IMR-90 (cell line): ENCODE results near the gene TUBB4A. TPM values are rescaled to one million over a fixed set of nuclear protein-coding genes. Genes with fewer than 3 reads are reported as not detected.

Source experiments
- ATAC-seq: fragments of 200-7000 bp; cut with Tn5 transposase; 2 replicates; pipeline ENCODE4 v1.9.1; 2020; ENCODE audit warnings: low read depth, mild to moderate bottlenecking, moderate library complexity
- BruUV-seq: library from RNA; stranded (reverse); fragments of 400-500 nt; replicated peaks from 2 replicates; lab custom pipeline; 2021; lab: Mats Ljungman, UMichigan
- CTCF ChIA-PET: fragments of 300-600 bp; formaldehyde crosslinking; extraction: SDS; loops from one replicate; lab custom pipeline; 2021; ENCODE audit warnings: antibody characterized with exemption; lab: Yijun Ruan, JAX
- POLR2A ChIA-PET: fragments of 300-600 bp; sonication (Branson Sonifier 250); formaldehyde crosslinking; loops from one replicate; lab custom pipeline; 2022; ENCODE audit warnings: antibody characterized with exemption; ENCODE audit not compliant: unreplicated experiment; lab: Charles Lee
- DNase-seq: peaks from one replicate; pipeline ENCODE4 v3.0.0; 2013
- H2AFZ ChIP-seq: replicated peaks from 2 replicates; pipeline ENCODE3; 2013; ENCODE audit warnings: low read length, mild to moderate bottlenecking; ENCODE audit not compliant: poor library complexity
- H2AK5ac ChIP-seq: 2 replicates; pipeline ENCODE4 v1.6.1; 2013; ENCODE audit warnings: low read depth, low read length, inconsistent platforms
- H2AK9ac ChIP-seq: replicated peaks from 2 replicates; pipeline ENCODE3; 2013; ENCODE audit warnings: mild to moderate bottlenecking, low read depth, low read length, moderate library complexity; ENCODE audit not compliant: poor library complexity
- H2BK120ac ChIP-seq: 2 replicates; pipeline ENCODE4 v1.6.1; 2013; ENCODE audit warnings: low read depth, low read length, inconsistent platforms
- H2BK15ac ChIP-seq: 3 replicates; pipeline ENCODE4 v1.6.1; 2013; ENCODE audit warnings: low read depth, low read length, inconsistent platforms
- H2BK20ac ChIP-seq: 2 replicates; pipeline ENCODE4 v1.6.1; 2013; ENCODE audit warnings: low read depth, mild to moderate bottlenecking, inconsistent platforms, low read length, moderate library complexity
- H2BK5ac ChIP-seq: 2 replicates; pipeline ENCODE4 v1.6.1; 2013; ENCODE audit warnings: mild to moderate bottlenecking, low read depth, low read length, inconsistent platforms; ENCODE audit not compliant: poor library complexity, severe bottlenecking
- H3K14ac ChIP-seq: replicated peaks from 2 replicates; pipeline ENCODE4 v1.6.1; 2013; ENCODE audit warnings: low read depth, low read length, inconsistent platforms
- H3K18ac ChIP-seq: 2 replicates; pipeline ENCODE4 v1.6.1; 2013; ENCODE audit warnings: low read depth, low read length, control low read depth
- H3K23ac ChIP-seq: 2 replicates; pipeline ENCODE4 v1.6.1; 2013; ENCODE audit warnings: low read depth, low read length, inconsistent platforms
- H3K27ac ChIP-seq: 2 replicates; pipeline ENCODE4 v1.5.1; 2013; ENCODE audit warnings: mild to moderate bottlenecking, control low read depth, low read length; ENCODE audit not compliant: insufficient read depth
- H3K27me3 ChIP-seq: 2 replicates; pipeline ENCODE4 v1.6.1; 2013; ENCODE audit warnings: low read length; ENCODE audit not compliant: control insufficient read depth, insufficient read depth
- H3K36me3 ChIP-seq: 2 replicates; pipeline ENCODE4 v1.6.1; 2013; ENCODE audit warnings: low read length, mixed read lengths; ENCODE audit not compliant: control insufficient read depth, insufficient read depth
- H3K4ac ChIP-seq: 2 replicates; pipeline ENCODE4 v1.6.1; 2013; ENCODE audit warnings: low read depth, low read length, inconsistent platforms
- H3K4me1 ChIP-seq: 2 replicates; pipeline ENCODE4 v1.6.1; 2013; ENCODE audit warnings: low read length, mixed read lengths; ENCODE audit not compliant: control insufficient read depth, insufficient read depth
- H3K4me2 ChIP-seq: 2 replicates; pipeline ENCODE4 v1.6.1; 2013; ENCODE audit warnings: low read depth, mild to moderate bottlenecking, control low read depth, low read length, moderate library complexity
- H3K4me3 ChIP-seq: 2 replicates; pipeline ENCODE4 v1.5.1; 2013; ENCODE audit warnings: low read depth, mild to moderate bottlenecking, control low read depth, low read length, moderate library complexity; ENCODE audit not compliant: insufficient read depth
- H3K56ac ChIP-seq: 2 replicates; pipeline ENCODE4 v1.6.1; 2013; ENCODE audit warnings: low read length, inconsistent platforms; ENCODE audit not compliant: insufficient read depth; ENCODE audit errors: extremely low read depth
- H3K79me1 ChIP-seq, 2 experiments: 2 replicates each; pipeline ENCODE4 v1.6.1; 2013; ENCODE audit warnings: low read length in 2 of 2, inconsistent platforms in 1 of 2, low read depth in 1 of 2
- H3K9ac ChIP-seq: 2 replicates; pipeline ENCODE4 v1.6.1; 2013; ENCODE audit warnings: low read depth, low read length, control low read depth
- H3K9me1 ChIP-seq: 2 replicates; pipeline ENCODE4 v1.6.1; 2013; ENCODE audit warnings: low read length, inconsistent platforms; ENCODE audit not compliant: insufficient read depth
- H3K9me3 ChIP-seq: 2 replicates; pipeline ENCODE4 v1.6.1; 2013; ENCODE audit warnings: low read length; ENCODE audit not compliant: control insufficient read depth, insufficient read depth
- H4K20me1 ChIP-seq: 2 replicates; pipeline ENCODE4 v1.6.1; 2013; ENCODE audit warnings: low read length, inconsistent platforms; ENCODE audit not compliant: insufficient read depth
- H4K5ac ChIP-seq: 2 replicates; pipeline ENCODE4 v1.6.1; 2013; ENCODE audit warnings: mild to moderate bottlenecking, low read depth, low read length, control low read depth
- H4K8ac ChIP-seq, 2 experiments: 2 replicates each; pipeline ENCODE4 v1.6.1; 2013; ENCODE audit warnings: low read depth in 2 of 2, low read length in 2 of 2, control low read depth in 1 of 2, inconsistent platforms in 1 of 2
- H4K91ac ChIP-seq: 2 replicates; pipeline ENCODE4 v1.6.1; 2013; ENCODE audit warnings: low read depth, low read length, inconsistent platforms; ENCODE audit not compliant: insufficient read depth
- BHLHE40 ChIP-seq: fragments of 150-350 bp; IDR thresholded peaks from 2 replicates; pipeline ENCODE4 v1.6.1; 2016; ENCODE audit warnings: mild to moderate bottlenecking, low read depth, low read length
- CEBPB ChIP-seq: IDR thresholded peaks from 2 replicates; pipeline ENCODE4 v1.6.1; 2012; ENCODE audit warnings: low read depth, low read length, improper control_type of control experiment
- CHD1 ChIP-seq: IDR thresholded peaks from 2 replicates; pipeline ENCODE4 v1.6.1; 2012; ENCODE audit warnings: low read depth, low read length, improper control_type of control experiment
- FOS ChIP-seq: fragments of 150-350 bp; IDR thresholded peaks from 2 replicates; pipeline ENCODE4 v1.6.1; 2016; ENCODE audit warnings: low read depth, low read length
- MAFK ChIP-seq: IDR thresholded peaks from 2 replicates; pipeline ENCODE4 v1.6.1; 2012; ENCODE audit warnings: low read depth, low read length, improper control_type of control experiment
- MAZ ChIP-seq: IDR thresholded peaks from 2 replicates; pipeline ENCODE4 v1.6.1; 2012; ENCODE audit warnings: low read depth, mild to moderate bottlenecking, low read length, improper control_type of control experiment, moderate library complexity, borderline replicate concordance
- MXI1 ChIP-seq: IDR thresholded peaks from 2 replicates; pipeline ENCODE4 v1.6.1; 2012; ENCODE audit warnings: low read depth, mild to moderate bottlenecking, low read length, moderate library complexity, borderline replicate concordance
- NFE2L2 ChIP-seq: fragments of 150-350 bp; IDR thresholded peaks from 2 replicates; pipeline ENCODE4 v1.6.1; 2016; ENCODE audit warnings: low read depth, mild to moderate bottlenecking, low read length
- POLR2A ChIP-seq: IDR thresholded peaks from 2 replicates; pipeline ENCODE4 v1.6.1; 2012; ENCODE audit warnings: mild to moderate bottlenecking, low read depth, low read length
- RAD21 ChIP-seq: IDR thresholded peaks from 2 replicates; pipeline ENCODE4 v1.6.1; 2012; ENCODE audit warnings: low read length, improper control_type of control experiment
- RCOR1 ChIP-seq: IDR thresholded peaks from 2 replicates; pipeline ENCODE4 v1.6.1; 2012; ENCODE audit warnings: mild to moderate bottlenecking, low read length, improper control_type of control experiment; ENCODE audit not compliant: insufficient replicate concordance
- RFX5 ChIP-seq: IDR thresholded peaks from 2 replicates; pipeline ENCODE4 v1.8.0; 2012; ENCODE audit warnings: low read depth, mild to moderate bottlenecking, low read length, moderate library complexity
- SMC3 ChIP-seq: fragments of 150-350 bp; IDR thresholded peaks from 2 replicates; pipeline ENCODE4 v1.6.1; 2016; ENCODE audit warnings: low read depth, mild to moderate bottlenecking, antibody characterized with exemption, low read length, moderate library complexity
- USF2 ChIP-seq: fragments of 150-350 bp; IDR thresholded peaks from 2 replicates; pipeline ENCODE4 v1.6.1; 2017; ENCODE audit warnings: mild to moderate bottlenecking, antibody characterized with exemption, low read length, low read depth
- WGBS, 2 experiments: methylation state at CpG; one replicate each; pipeline versions ENCODE4 v1.1.5 to v1.1.7; 2013; ENCODE audit warnings: missing lambda C conversion rate in 2 of 2; ENCODE audit not compliant: insufficient read length in 1 of 2; ENCODE audit errors: extremely low coverage in 2 of 2; 5-methylcytosine and 5-hydroxymethylcytosine counted together
- dilution Hi-C: fragments of 300-500 bp; cut with HindIII; formaldehyde crosslinking; loops from one replicate; pipeline ENCODE4 v1.14.3; 2018; ENCODE audit warnings: low sequenced_read_pairs; ENCODE audit not compliant: unreplicated experiment
- in situ Hi-C: fragments of 300-500 bp; cut with MboI; formaldehyde crosslinking; loops from 3 replicates; pipeline ENCODE4 v1.14.3; 2019; ENCODE audit warnings: low sequenced_read_pairs, inconsistent platforms, mixed read lengths
- intact Hi-C: fragments of 100-400 bp; cut with micrococcal nuclease; formaldehyde crosslinking; loops from 2 replicates; pipeline ENCODE4 v1.10.0; 2022
- polyA plus RNA-seq, 3 experiments: library from polyadenylated mRNA; depleted of rRNA; stranded (reverse); fragments of >200 nt; gene quantifications; 2 replicates each; pipeline ENCODE4 v1.2.3, GENCODE V29; 2012; ENCODE audit warnings: low replicate concordance in 1 of 3
- total RNA-seq: library from RNA; depleted of rRNA; stranded (reverse); fragments of >200 nt; gene quantifications from 2 replicates; pipeline ENCODE4 v1.2.3, GENCODE V29; 2012
- TF ChIP-seq, protein P1 (sequence below): conservative IDR thresholded peaks from 2 replicates; pipeline ENCODE4 v1.5.1; 2012; ENCODE audit warnings: mild to moderate bottlenecking, low read depth, low read length, improper control_type of control experiment
- TF ChIP-seq, protein P2 (sequence below): fragments of 150-350 bp; IDR thresholded peaks from 2 replicates; pipeline ENCODE4 v1.6.1; 2016; ENCODE audit warnings: low read depth, mild to moderate bottlenecking, low read length, moderate library complexity, borderline replicate concordance

Gene TUBB4A
- total and polyA plus RNA-seq, 2 of the 4 experiments (the other 2 are of a cell fraction) = not detected

DNA sequence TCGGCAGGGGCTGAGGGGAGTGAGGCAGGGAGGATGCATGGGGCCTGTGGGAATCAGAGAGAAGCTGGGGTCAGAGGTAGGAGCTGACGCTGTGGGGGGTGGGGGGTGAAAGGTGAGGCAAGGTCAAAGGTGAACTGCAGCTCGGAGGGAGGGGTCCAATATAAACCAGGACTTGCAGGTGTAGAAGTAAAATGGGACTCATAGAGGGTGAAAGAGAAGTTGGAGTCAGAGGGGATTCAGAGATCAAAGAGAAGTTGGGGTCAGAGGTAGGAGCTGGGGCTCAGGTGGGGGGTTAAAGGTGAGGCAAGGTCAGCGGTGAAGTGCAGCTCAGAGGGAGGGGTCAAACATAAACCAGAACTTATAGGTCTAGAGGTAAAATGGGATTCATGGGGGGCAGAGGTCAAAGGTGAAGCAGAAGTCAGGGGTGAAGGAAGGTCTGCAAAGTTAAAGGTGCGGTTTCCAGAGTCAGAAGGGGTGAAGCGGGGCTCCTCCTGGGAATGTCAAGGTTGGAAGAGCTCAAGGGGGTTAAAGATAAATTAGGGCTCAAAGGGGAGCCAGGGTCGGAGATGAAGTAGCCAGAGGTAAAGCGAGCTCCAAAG is 7.6 kb downstream of the TUBB4A start:
- BruUV-seq = no TSS peak
- DNase-seq = no peak

More for the DNA sequence above, 7.6 kb downstream of the TUBB4A start:
- Histone ChIP-seq H4K20me1 (no peaks in the 10 kb centered on the region), H3K9me1 (no peaks in the 10 kb centered on the region), H2BK120ac (no peak overlapping the region), H3K4me2 (no peak overlapping the region), H3K27ac (no peak overlapping the region), H2BK15ac (no peak overlapping the region), H3K4me1 (no peaks in the 10 kb centered on the region), H3K4ac (no peak overlapping the region), H2BK5ac (no peak overlapping the region), H3K23ac (no peak overlapping the region), H2AK5ac (no peak overlapping the region), H3K14ac (no peak overlapping the region), H2AK9ac (no peak overlapping the region), H2BK20ac (no peak overlapping the region), H4K8ac (no peak overlapping the region), H3K79me1 (no peaks in the 10 kb centered on the region), H3K18ac (no peak overlapping the region), H3K9ac (no peak overlapping the region), H4K91ac (no peak overlapping the region), H3K9me3 (peaks cover 12% of the 10 kb centered on the region), H3K4me3 (no peak overlapping the region), H2AFZ (no peak overlapping the region), H3K27me3 (peaks cover 2% of the 10 kb centered on the region), H3K56ac (no peak overlapping the region), H3K36me3 (no peaks in the 10 kb centered on the region), H4K5ac (no peak overlapping the region)
- dilution Hi-C loops = no loop called here
- in situ Hi-C loops = no loop called here
- ChIA-PET CTCF (interaction anchor here (0.6 kb wide), 1 partner anchor 122 kb away, joined by 4 read pairs; the partner anchor contains the start of gene ALKBH7), POLR2A (no interaction called here)
- no peak for ATAC-seq
- TF ChIP-seq NFE2L2 (no peak), FOS (no peak), MAFK (no peak), POLR2A (no peak), BHLHE40 (no peak), CEBPB (no peak), RFX5 (no peak), MAZ (no peak), RAD21 (no peak), MXI1 (no peak), CHD1 (no peak), USF2 (no peak), SMC3 (no peak), RCOR1 (no peak)
- TF ChIP-seq, protein P1, sequence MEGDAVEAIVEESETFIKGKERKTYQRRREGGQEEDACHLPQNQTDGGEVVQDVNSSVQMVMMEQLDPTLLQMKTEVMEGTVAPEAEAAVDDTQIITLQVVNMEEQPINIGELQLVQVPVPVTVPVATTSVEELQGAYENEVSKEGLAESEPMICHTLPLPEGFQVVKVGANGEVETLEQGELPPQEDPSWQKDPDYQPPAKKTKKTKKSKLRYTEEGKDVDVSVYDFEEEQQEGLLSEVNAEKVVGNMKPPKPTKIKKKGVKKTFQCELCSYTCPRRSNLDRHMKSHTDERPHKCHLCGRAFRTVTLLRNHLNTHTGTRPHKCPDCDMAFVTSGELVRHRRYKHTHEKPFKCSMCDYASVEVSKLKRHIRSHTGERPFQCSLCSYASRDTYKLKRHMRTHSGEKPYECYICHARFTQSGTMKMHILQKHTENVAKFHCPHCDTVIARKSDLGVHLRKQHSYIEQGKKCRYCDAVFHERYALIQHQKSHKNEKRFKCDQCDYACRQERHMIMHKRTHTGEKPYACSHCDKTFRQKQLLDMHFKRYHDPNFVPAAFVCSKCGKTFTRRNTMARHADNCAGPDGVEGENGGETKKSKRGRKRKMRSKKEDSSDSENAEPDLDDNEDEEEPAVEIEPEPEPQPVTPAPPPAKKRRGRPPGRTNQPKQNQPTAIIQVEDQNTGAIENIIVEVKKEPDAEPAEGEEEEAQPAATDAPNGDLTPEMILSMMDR = no peak
- TF ChIP-seq, protein P2, sequence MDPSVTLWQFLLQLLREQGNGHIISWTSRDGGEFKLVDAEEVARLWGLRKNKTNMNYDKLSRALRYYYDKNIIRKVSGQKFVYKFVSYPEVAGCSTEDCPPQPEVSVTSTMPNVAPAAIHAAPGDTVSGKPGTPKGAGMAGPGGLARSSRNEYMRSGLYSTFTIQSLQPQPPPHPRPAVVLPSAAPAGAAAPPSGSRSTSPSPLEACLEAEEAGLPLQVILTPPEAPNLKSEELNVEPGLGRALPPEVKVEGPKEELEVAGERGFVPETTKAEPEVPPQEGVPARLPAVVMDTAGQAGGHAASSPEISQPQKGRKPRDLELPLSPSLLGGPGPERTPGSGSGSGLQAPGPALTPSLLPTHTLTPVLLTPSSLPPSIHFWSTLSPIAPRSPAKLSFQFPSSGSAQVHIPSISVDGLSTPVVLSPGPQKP = no peak
- 60% methylated on average over 7 of the region's 8 CpGs; no CpG with 5 or more reads in 1 of the 2 experiments for WGBS, 2 experiments
- intact Hi-C loops = no loop called here
